Ureter (tissue), 1 donor: Measurements from ENCODE around the gene AJM1. TPM values are rescaled to one million over a fixed set of nuclear protein-coding genes. Genes with fewer than 3 reads are reported as not detected.
"Not testable (repeated sequence)": the region's sequence is repeated elsewhere in the genome, so short reads cannot be mapped to it uniquely, and the experiment has no call there.

ENCODE experiments used
- DNase-seq: peaks from one replicate; pipeline ENCODE4 v3.0.0-alpha.2; 2020; ENCODE audit warnings: low spot score
- total RNA-seq: library from RNA; stranded (reverse); gene quantifications from one replicate; pipeline ENCODE4 v1.2.4, GENCODE V29; 2023
- donor health status: DM: yes; HTN: yes; CAD: no.

The AJM1 gene
- total RNA-seq, 1 donor from 2014 or later = 4.8 TPM

DNA sequence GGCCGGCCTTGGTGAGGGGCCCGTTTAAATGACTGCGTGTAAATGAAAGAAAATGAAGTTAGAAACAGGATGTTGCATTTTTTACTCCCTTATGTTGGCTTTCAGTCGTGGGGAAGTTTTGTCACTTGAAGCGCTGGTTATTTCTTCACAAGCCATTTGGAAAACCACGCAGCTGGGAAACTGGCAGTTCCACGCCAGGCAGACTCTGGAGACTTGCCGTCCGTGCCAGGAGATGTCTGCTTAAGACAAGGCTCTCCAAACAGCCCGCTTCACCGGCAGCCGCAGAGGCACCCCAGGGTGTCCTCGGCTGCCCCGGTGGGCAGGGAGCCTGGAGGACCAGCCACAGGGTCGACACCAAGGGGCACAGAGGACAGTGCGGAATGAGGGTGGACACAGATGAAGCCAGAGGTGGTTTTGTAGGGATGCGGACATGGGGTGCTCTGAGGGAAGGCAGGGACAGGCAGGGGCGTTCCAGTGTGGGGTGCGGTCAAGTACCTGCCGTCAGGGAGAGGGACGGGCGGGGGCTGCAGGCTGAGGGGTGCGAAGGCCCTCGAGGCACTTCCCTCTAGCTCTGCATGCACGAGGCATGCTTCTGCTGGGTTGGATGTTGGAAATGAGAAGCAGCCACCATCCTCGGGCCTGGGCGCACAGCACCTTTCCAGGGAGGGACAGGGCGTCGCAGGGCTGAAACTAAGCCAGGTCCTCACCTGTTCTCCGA, 11.1 kb upstream of the AJM1 start:
- DNase-seq = no peak

DNA sequence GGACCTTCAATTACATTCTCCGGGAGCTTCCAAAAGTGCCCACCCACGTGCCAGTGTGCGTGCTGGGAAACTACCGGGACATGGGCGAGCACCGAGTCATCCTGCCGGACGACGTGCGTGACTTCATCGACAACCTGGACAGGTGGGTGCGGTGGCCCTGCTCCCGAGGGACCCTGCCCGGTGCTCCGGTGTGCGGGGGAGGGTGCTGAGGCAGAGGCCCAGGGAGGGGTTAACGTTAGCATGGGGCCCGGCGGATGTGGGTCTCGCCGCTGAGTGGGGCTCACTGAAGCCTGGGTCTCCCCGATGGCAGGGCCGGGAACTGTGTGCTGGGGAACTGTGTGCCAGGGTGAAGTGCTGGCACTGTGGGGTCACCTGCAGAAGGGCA, 10.6 kb upstream of the AJM1 start:
- DNase-seq = no peak

DNA sequence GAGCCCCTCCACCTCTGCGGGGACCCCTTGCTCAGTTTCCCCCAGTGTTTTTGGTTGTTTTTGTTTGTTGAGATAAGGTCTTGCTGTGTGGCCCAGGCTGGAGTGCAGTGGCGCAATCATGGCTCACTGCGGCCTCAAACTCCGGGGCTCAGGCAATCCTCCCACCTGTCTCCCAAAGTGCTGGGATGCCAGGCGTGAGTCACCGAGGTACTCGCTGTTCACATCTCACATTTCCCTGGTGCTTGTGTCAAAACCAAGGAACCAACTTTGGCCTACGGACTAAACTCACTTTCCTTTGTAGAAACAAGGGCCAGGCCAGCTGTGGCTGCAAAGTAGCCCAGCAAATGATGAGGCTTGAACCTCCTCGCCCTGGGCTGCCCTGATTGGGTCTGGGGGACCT, 9.7 kb upstream of the AJM1 start:
- no peak for DNase-seq

DNA sequence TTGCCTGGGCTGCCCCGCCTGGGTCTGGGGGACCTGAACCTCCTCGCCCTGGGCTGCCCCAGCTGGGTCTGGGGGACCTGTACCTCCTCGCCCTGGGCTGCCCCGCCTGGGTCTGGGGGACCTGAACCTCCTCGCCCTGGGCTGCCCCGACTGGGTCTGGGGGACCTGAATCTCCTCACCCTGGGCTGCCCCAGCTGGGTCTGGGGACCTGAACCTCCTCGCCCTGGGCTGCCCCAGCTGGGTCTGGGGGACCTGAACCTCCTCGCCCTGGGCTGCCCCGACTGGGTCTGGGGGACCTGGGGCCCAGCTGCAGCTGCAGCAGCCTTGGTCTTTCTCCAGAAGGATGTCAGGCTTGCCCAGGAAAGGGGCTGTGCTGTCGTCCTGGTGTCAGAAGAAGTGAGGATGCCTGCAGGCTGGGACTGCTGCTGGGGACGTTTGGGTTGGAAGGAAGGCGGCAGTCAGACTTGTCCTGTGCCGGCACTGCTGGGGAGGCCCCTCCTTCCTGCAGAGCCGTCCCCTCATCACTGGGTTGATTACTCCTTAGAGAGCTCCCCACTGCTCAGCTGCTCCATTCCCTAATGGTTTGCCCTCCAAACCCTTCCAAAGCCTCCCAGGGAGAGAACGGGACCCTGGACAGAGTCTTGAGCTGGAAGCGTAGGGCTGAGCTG, 8.8 kb upstream of the AJM1 start:
- DNase-seq = not testable (repeated sequence)

DNA sequence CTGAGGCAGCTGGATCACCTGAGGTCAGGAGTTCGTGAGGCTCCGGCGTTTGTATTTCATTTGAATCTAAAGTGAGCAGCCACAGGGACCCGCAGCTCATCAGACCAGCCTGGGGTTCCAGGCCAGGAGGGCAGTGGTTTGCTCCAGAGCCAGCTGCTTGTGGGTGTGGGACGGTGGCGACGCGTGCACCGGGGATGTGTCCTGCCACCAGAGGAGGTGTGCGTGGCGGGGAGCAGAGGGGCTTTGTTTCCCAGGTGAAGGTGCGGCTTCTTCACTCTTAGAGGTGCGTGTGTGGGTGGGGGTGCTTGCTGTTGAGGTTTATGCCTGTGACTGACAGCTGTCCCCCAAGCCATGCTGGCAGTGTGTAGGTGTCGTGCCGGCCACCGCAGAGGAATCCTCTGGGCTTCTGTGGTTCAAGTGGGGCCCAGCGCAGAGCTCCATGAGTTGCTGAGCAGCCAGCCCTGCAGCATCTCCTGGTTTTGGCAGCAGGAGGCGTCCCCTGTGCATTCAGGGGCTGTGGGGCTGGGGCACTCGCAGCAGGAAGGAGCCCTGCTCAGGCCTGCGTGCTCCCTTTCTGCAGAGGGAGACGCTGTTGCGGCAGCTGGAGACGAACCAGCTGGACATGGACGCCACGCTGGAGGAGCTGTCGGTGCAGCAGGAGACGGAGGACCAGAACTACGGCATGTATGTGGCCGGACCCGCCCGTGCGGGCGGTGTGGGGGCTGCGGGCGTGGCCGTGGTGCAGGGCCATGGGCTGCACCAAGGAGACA, 6.9 kb upstream of the AJM1 start:
- no peak for DNase-seq

DNA sequence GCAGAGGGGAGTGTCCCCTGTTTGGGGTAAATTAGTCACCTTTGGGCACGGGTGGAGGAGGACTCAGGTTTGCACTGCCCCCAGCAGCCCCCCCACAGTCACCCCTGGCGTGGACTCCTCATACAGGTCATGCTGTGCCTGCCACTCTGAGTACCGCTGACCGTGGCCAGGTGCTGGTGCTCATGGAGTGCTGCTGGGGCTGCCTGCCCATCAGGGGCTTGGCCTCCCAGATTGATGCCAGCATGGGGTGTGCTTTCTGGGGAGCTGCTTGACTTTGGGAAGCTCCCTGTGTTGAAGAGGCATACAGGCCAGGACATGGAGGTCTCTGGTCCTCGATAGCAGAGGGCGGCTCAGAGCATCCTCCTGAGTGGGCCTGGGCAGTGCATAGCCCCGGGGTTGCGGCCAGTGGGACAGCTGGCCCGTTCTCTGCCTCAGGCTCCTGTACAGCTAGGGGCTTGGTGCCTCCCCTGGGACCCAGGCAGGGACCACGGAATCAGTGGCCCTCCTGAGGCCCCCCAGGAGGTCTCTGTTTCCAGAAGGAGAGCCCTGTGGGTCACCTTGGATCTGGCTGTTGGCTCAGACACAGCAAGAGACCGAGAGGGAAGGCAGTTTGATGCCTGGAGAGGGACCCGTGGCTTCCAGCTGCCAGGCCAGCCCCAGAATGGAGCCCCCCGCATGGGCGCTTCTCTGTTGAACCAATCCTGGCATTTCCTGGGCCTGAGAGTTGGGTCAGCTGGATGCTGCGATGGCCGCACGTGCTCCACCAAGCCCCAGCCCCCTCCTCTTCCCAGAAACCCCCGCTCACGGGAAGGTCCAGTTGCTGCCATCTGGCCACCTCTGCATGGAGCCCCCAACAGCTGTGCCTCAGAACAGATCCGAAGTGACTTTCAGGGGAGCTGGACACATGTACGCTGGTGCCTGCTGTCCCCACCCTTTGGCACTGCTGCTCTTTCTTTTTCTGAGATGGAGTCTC, 6.1 kb upstream of the AJM1 start:
- no peak for DNase-seq

DNA sequence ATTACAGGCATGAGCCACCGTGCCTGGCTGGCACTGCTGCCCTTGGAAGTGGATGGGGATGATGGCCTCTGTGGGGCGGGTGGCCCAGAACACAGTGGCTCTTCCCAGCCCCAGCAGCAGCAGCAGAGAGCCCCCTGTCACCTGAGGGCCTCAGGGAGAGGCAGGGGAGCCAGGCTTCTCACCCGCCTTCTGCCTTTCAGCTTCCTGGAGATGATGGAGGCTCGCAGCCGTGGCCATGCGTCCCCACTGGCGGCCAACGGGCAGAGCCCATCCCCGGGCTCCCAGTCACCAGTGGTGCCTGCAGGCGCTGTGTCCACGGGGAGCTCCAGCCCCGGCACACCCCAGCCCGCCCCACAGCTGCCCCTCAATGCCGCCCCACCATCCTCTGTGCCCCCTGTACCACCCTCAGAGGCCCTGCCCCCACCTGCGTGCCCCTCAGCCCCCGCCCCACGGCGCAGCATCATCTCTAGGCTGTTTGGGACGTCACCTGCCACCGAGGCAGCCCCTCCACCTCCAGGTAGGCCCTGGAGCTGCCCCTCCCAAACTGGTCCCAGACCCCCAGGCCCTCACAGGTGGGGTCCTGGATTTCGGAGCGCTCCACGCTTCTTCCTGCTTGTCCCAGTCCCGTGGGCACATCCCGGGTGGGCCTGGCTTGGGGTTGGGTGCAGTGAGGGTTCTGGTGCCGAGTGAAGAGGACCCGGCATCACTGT, 5.0 kb upstream of the AJM1 start:
- DNase-seq = no peak

DNA sequence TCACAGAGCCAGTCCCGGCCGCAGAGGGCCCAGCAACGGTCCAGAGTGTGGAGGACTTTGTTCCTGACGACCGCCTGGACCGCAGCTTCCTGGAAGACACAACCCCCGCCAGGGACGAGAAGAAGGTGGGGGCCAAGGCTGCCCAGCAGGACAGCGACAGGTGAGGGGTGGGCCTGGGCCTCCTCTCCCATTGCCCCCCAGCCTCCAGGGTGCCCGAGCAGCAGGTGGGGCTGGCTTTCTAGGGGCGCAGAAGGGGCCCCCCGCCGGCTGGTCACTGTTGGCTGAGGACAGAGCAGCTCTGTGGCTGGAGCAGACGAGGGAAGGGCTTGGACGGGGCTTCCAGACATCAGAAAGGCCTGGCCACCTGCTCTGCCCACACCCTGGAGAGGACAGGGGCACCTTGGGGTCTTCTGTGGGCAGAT, 4.4 kb upstream of the AJM1 start:
- DNase-seq = not testable (repeated sequence)

DNA sequence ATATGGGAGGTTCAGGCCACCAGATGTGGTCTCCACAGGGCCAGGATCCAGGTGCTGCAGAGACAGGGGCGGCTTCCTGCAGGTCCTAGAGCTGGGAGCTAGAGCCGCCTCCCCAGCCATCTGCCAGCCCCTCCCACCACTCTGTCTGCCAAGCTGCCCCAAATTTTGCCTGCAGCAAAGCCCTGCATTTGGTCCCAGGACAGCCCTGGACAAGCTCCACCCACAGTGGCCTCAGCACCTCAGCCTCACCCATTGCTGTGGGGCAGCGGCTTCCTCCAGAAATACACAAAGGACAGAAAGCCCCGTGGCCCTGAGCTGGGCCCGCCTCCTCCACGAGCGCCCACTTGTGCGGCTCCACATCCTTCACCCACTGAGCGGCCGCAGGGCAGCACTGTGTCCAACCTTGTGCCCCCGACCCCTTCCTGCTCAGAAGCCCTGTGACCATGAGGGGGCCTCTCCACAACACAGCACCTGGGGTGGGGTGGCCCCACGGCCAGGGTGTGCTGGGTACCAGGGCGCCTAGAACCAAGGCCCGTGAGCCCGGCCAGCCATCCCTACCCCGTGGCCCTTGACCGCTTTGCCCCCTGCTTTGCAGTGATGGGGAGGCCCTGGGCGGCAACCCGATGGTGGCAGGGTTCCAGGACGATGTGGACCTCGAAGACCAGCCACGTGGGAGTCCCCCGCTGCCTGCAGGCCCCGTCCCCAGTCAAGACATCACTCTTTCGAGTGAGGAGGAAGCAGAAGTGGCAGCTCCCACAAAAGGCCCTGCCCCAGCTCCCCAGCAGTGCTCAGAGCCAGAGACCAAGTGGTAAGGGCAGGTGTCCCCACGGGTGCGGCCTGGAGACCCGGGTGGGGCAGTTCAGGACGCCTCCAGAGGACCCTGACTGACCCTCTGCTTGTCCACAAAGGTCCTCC, 3.7 kb upstream of the AJM1 start:
- DNase-seq = no peak

DNA sequence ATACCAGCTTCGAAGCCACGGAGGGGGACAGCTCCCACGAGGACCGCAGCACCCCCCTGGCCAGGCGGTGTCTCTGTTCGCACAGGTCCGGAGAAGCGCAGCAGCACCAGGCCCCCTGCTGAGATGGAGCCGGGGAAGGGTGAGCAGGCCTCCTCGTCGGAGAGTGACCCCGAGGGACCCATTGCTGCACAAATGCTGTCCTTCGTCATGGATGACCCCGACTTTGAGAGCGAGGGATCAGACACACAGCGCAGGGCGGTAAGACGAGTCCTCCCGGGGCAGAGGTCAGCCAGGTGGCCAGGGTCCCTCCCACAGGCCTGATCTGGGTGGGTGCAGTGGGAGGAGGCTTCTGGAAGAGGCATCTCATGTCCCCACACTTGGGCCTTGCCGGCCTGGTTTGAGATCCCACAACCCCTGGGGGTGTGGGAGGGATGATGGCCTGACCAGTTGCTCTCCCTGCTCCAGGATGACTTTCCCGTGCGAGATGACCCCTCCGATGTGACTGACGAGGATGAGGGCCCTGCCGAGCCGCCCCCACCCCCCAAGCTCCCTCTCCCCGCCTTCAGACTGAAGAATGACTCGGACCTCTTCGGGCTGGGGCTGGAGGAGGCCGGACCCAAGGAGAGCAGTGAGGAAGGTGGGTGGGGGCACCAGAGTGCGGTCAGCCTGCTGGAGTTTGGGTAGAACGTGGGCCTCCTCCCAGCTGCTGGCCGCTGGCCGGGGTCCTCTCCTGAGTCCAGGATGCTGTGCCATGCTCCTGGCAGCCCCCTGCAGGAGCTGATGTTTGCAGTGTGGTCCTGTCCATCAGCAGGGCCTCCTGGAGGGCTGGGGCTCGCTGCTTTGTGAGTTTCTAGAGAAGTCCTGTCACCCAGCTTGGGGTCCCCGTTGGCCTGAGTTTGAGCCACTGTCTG, 2.8 kb upstream of the AJM1 start:
- DNase-seq = no peak

DNA sequence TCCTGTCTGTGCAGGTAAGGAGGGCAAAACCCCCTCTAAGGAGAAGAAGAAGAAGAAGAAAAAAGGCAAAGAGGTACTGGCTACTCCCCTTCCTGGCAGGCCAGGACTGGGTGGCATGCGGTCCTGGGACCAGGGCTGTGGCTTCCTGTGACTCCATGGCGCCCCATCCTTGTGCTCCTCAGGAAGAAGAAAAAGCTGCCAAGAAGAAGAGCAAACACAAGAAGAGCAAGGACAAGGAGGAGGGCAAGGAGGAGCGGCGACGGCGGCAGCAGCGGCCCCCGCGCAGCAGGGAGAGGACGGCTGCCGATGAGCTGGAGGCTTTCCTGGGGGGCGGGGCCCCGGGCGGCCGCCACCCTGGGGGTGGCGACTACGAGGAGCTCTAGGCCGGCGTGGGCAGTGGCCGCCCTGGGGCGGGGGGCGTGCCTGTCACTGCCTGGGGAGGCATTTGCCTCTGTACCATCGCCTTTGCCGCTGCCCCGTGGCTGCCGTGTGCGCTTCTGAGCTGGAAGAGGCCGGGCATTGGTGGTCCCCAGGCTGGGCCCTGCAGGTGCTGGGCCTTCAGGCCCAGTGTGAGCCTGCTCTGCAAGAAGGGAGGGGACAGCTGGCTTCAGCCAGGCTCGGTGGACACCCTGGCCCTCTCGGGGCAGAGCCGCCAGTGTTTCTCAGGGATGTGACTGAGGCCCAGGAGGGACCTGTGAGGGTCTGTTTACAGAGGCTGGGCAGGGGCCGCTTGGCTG, 2.0 kb upstream of the AJM1 start:
- DNase-seq = no peak

DNA sequence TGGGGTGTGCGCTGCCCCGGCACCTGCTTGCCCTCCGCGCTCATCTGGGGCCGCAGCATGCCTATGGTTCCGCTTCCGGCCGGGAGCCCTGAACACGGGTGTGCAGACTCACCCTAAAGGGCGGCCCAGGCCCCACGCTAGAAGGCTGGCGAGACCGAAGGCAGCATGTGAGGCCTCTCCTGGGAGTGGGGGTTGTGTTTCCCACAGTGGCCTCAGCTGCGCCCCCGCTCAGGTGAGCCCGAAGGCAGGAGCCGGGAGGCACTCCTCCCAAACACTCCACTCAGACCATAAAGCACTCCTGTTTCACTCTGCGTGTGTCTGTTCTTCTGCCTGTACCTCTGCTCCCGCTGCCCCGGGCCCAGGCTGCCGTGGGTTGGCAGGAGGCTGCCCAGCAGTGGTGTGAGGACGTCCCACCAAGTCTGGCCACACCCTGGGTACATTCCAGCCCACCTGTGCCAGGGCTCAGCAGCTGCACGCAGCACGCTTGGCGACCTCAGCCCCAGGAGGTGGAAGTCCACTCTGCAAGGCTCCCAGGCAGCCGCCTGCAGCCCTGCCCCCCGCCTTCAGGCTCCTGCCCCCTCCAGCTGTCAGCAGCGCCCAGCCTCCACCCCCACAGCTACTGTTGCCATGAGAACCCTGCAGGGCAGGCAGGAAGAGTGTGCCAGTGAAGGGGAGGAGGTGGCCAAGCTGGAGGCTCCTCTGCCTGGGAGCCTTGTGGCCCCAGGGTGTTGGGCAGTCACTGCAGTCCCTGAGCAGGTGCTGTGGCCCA, 1.2 kb upstream of the AJM1 start:
- DNase-seq = no peak

DNA sequence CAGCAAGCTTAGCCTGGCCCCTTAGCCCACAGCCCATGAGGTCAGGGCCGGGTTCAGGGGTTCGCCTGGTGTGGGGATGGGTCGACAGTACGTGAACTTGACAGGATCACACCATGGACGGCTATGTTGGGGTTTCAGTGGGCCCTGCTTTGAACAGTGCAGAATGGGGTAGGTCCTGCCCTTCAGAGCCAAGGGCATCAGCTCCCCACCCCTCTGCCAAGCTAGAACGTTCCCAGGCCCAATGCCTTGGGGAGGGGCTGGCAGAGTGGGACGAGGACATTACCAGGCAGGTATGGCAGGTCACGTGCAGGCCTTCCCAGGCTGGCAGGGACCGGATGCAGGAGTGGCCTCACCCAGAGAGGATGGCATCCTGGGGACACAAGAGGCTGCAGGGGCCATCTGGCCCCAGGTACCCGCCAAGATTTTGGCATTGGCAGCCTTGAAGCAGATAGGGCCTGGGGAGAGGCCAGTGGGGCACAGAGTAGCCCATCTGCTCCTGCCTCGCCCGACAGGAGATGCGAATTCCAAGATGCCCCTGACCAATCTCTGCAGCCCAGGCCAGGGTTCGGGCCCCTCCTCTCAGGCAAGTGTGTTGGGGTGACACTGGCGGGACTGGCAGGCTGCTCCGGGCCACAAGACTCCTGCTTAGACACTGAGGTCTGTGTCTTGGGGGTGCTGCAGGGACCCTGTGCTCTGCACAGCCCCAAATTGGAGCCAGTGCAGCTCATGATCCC, 465 bp upstream of the AJM1 start:
- DNase-seq = not testable (repeated sequence)

DNA sequence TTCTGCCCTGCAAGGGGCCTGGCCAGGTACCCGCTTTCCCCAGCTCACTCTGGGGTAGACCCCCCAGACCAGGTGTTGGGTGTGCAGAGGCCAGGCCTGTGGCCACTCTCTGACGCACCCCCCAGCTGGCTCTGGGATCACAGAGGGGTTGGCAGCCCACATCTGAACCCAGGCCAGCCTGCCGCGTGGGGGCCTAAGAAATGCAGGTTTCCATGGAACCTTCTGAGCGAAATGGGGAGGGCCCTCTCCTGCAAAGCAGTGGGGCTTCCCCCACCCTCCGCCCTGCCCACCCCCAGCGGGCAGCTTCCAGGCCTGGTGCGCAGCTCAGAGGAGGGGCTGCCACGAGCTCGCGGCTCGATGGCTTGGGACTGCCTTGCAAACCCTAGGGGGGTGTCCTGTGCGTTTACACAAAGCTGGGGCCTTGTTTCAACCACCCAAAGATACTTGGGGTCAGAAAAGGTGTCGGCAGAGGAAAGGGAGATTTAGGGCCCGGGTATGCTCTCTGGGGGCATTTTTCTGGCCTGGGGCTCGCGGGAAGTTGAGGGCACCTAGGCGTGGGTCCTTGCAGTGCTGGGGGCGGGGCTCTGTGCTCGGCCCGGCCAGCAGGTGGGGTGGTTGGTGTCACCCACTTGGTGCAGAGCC, 1.0 kb downstream of the AJM1 start:
- not testable (repeated sequence) for DNase-seq

DNA sequence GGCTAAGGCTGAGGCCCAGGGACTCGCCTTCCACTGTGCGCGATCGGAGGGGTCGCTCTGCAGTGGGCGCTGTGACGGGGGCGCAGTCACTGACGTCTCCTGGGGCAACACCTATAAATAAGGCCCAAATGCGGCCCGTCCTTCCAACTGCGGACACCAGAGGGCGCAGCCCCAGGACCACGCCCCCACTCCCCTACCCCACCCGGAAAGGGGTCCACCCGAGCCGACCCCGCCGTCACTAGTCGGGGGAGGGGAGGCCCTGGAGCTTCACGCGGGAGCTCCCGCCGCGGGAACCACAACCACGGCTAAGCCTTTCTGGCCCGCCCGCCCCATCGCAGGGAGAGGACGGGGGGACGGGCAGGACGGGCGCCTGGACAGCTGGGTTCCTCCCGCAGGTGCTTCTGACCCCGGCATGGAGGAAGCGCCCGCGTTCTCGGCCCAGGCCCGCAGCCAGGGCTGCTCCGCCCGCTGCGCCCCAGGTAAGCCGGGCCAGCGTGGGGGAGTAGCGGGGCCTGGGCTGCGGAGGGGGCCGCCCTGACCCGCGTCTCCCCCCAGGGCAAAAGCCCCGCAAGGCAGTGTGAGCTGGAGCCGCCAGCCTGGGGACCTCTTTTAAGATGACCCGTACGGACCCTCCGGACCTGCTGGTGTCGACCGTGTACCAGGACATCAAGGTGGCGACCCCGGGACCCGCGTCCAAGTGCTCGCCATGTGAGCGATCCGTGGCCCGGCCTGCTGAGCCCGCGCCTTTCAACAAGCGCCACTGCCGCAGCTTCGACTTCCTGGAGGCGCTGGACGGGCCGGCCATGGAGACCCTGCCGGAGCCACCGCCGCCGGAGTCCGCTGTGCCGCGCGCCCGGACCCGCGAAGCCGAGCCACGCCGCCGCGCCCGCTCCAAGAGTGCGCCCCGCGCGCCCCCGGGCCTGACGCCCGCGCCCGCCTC, 1.8 kb downstream of the AJM1 start:
- not testable (repeated sequence) for DNase-seq
